GM12878 (cell line): ENCODE measurements around the gene ALX4. TPM values are rescaled to one million over a fixed set of nuclear protein-coding genes. Genes with fewer than 3 reads are reported as not detected.

ENCODE experiments used
- ATAC-seq: fragments of 200-7000 bp; cut with Tn5 transposase; 3 replicates; pipeline ENCODE4 v1.9.1; 2020; ENCODE audit warnings: mild to moderate bottlenecking, moderate library complexity
- BruUV-seq: library from RNA; stranded (reverse); fragments of 400-500 nt; replicated peaks from 2 replicates; lab custom pipeline; 2021; lab: Mats Ljungman, UMichigan
- CTCF ChIA-PET: fragments of 300-600 bp; sonication (Branson Sonifier 250); formaldehyde crosslinking; extraction: SDS; loops from one replicate; lab custom pipeline; 2021; ENCODE audit warnings: inconsistent platforms; lab: Yijun Ruan, JAX
- POLR2A ChIA-PET: fragments of 350-600 bp; formaldehyde crosslinking; extraction: SDS; loops from one replicate; lab custom pipeline; 2021; ENCODE audit warnings: inconsistent platforms; lab: Charles Lee
- RAD21 ChIA-PET: fragments of 300-600 bp; sonication (Branson Sonifier 250); formaldehyde crosslinking; loops from one replicate; lab custom pipeline; 2023; ENCODE audit warnings: antibody characterized with exemption; ENCODE audit not compliant: unreplicated experiment; lab: Charles Lee
- SMC1A ChIA-PET: fragments of 300-600 bp; sonication (Branson Sonifier 250); formaldehyde crosslinking; loops from one replicate; lab custom pipeline; 2023; ENCODE audit not compliant: unreplicated experiment, uncharacterized antibody; lab: Charles Lee
- DNase-seq: peaks from one replicate; pipeline ENCODE4 v3.0.0-alpha.2; 2011; ENCODE audit warnings: low read depth, low spot score
- FAIRE-seq: peaks from 3 replicates; lab custom pipeline; 2011; peaks lifted over from hg19 to GRCh38; lab: Jason Lieb, UNC
- H2AFZ ChIP-seq: 2 replicates; pipeline ENCODE4 v1.6.0; 2011; ENCODE audit warnings: low read depth, low read length, control low read depth; ENCODE audit not compliant: control insufficient read depth
- H3K27ac ChIP-seq: 2 replicates; pipeline ENCODE4 v1.5.1; 2011; ENCODE audit warnings: control low read depth; ENCODE audit not compliant: control insufficient read depth, insufficient read depth
- H3K27me3 ChIP-seq, 2 experiments: replicated peaks in 1 of 2; 2 replicates each; pipeline versions ENCODE4 v1.6.0 to v1.6.1; 2011; ENCODE audit warnings: low read length in 1 of 2; ENCODE audit not compliant: control insufficient read depth in 2 of 2, insufficient read depth in 2 of 2
- H3K36me3 ChIP-seq, 2 experiments: 2 replicates each; pipeline ENCODE4 v1.5.1; 2011; ENCODE audit warnings: low read length in 1 of 2; ENCODE audit not compliant: control insufficient read depth in 2 of 2, insufficient read depth in 2 of 2
- H3K4me1 ChIP-seq: 2 replicates; pipeline ENCODE4 v1.6.1; 2011; ENCODE audit warnings: mild to moderate bottlenecking, low read length, moderate library complexity, mixed read lengths; ENCODE audit not compliant: control insufficient read depth, insufficient read depth
- H3K4me2 ChIP-seq: 2 replicates; pipeline ENCODE4 v1.6.0; 2011; ENCODE audit warnings: control low read depth; ENCODE audit not compliant: control insufficient read depth, insufficient read depth
- H3K4me3 ChIP-seq: fragments of 200-600 bp; sonication (generic); 2 replicates; pipeline ENCODE4 v1.5.1; 2016
- H3K79me2 ChIP-seq: 2 replicates; pipeline ENCODE4 v1.6.0; 2011; ENCODE audit warnings: low read length; ENCODE audit not compliant: control insufficient read depth, insufficient read depth
- H3K9ac ChIP-seq: 2 replicates; pipeline ENCODE4 v1.8.0; 2011; ENCODE audit warnings: low read length, control low read depth, mixed read lengths; ENCODE audit not compliant: control insufficient read depth, insufficient read depth
- H3K9me3 ChIP-seq: replicated peaks from 3 replicates; pipeline ENCODE4 v1.5.1; 2011; ENCODE audit warnings: mild to moderate bottlenecking, low read length; ENCODE audit not compliant: control insufficient read depth, insufficient read depth
- H4K20me1 ChIP-seq: 2 replicates; pipeline ENCODE4 v1.6.0; 2011; ENCODE audit not compliant: control insufficient read depth, insufficient read depth
- CBFB ChIP-seq: IDR thresholded peaks from 2 replicates; pipeline ENCODE4 v1.6.1; 2016; ENCODE audit warnings: antibody characterized with exemption, low read depth
- CBX3 ChIP-seq: fragments of 200-600 bp; sonication (generic); IDR thresholded peaks from 2 replicates; pipeline ENCODE4 v1.6.1; 2016; ENCODE audit warnings: low read depth, borderline replicate concordance
- CREM ChIP-seq: IDR thresholded peaks from 2 replicates; pipeline ENCODE4 v1.6.1; 2014; ENCODE audit warnings: antibody characterized with exemption, low read depth
- DPF2 ChIP-seq: fragments of 450-650 bp; IDR thresholded peaks from 2 replicates; pipeline ENCODE4 v1.6.1; 2017; ENCODE audit warnings: mild to moderate bottlenecking
- HDAC6 ChIP-seq: fragments of 200-600 bp; sonication (generic); IDR thresholded peaks from one replicate; pipeline ENCODE4 v1.8.0; 2017; ENCODE audit warnings: antibody characterized with exemption; ENCODE audit not compliant: unreplicated experiment
- MTA3 ChIP-seq: IDR thresholded peaks from 2 replicates; pipeline ENCODE4 v1.6.1; 2012; ENCODE audit warnings: low read length, inconsistent platforms, borderline replicate concordance
- NFIC ChIP-seq: IDR thresholded peaks from 2 replicates; pipeline ENCODE4 v1.6.1; 2012; ENCODE audit warnings: low read depth, mild to moderate bottlenecking, inconsistent platforms, low read length, moderate library complexity
- NFXL1 ChIP-seq: fragments of 450-650 bp; IDR thresholded peaks from 2 replicates; pipeline ENCODE4 v1.6.1; 2017; ENCODE audit warnings: antibody characterized with exemption, mild to moderate bottlenecking, borderline replicate concordance
- PML ChIP-seq: IDR thresholded peaks from 2 replicates; pipeline ENCODE4 v1.6.1; 2012; ENCODE audit warnings: low read length, inconsistent platforms
- SIX5 ChIP-seq: IDR thresholded peaks from 2 replicates; pipeline ENCODE4 v1.6.1; 2011; ENCODE audit warnings: mild to moderate bottlenecking, low read depth, low read length, moderate library complexity; ENCODE audit not compliant: severe bottlenecking
- SMAD1 ChIP-seq: fragments of 450-650 bp; IDR thresholded peaks from 2 replicates; pipeline ENCODE4 v1.6.1; 2018; ENCODE audit warnings: mild to moderate bottlenecking, low read depth; ENCODE audit not compliant: partially characterized antibody
- SMARCA5 ChIP-seq: fragments of 450-650 bp; IDR thresholded peaks from 2 replicates; pipeline ENCODE4 v1.6.1; 2017; ENCODE audit warnings: mild to moderate bottlenecking
- SP1 ChIP-seq: IDR thresholded peaks from one replicate; pipeline ENCODE4 v1.6.1; 2011; ENCODE audit warnings: low read depth, low read length
- SPI1 ChIP-seq: IDR thresholded peaks from 2 replicates; pipeline ENCODE4 v1.6.1; 2011; ENCODE audit warnings: low read depth, mild to moderate bottlenecking, low read length, moderate library complexity, borderline replicate concordance; ENCODE audit not compliant: insufficient read depth
- TBL1XR1 ChIP-seq: IDR thresholded peaks from 2 replicates; pipeline ENCODE4 v1.6.1; 2012; ENCODE audit warnings: low read depth, low read length, improper control_type of control experiment
- WGBS: methylation state at CpG from one replicate; pipeline ENCODE4 v1.1.6; 2016; ENCODE audit warnings: low lambda C conversion rate; ENCODE audit not compliant: insufficient replicate concordance, insufficient coverage; ENCODE audit errors: missing lambda C conversion rate; 5-methylcytosine and 5-hydroxymethylcytosine counted together
- in situ Hi-C: fragments of 300-500 bp; cut with MboI; formaldehyde crosslinking; loops from 9 replicates; pipeline ENCODE4 v1.14.3; 2018; ENCODE audit warnings: mixed read lengths
- intact Hi-C: fragments of 100-400 bp; cut with micrococcal nuclease; formaldehyde crosslinking; loops from one replicate; pipeline ENCODE4 v1.14.2; 2022; ENCODE audit not compliant: unreplicated experiment
- polyA plus RNA-seq, 11 experiments: library from polyadenylated mRNA; depleted of rRNA in 4 of 11; unstranded in 6 of 11; stranded (reverse) in 5 of 11; fragments of >200 nt; fragmentation: Nextera tagmentation in 4 of 11; fragmentation: Illumina TruSeq in 1 of 11; extraction: Ambion mirVana in 4 of 11; extraction: Trizol in 1 of 11; gene quantifications; 1 replicate in 1 of 11; 2 replicates in 10 of 11; pipeline versions ENCODE4 v1.2.1 to v1.2.3, GENCODE V29; 2011 to 2016; ENCODE audit warnings: inconsistent platforms in 2 of 11, missing spikeins in 2 of 11, low read depth in 1 of 11
- total RNA-seq, 4 experiments: library from RNA; depleted of rRNA in 3 of 4; stranded (reverse); fragments of >200 nt in 3 of 4; fragmentation: Illumina TruSeq in 1 of 4; extraction: Trizol in 1 of 4; gene quantifications; 2 replicates each; pipeline versions ENCODE4 v1.2.1 to v1.2.3, GENCODE V29; 2013 to 2021
- TF ChIP-seq, protein P1 (sequence below): fragments of 450-650 bp; IDR thresholded peaks from 2 replicates; pipeline ENCODE4 v1.6.1; 2017; ENCODE audit warnings: borderline replicate concordance
- TF ChIP-seq, protein P2 (sequence below): fragments of 150-350 bp; IDR thresholded peaks from 2 replicates; pipeline ENCODE4 v1.6.1; 2014; ENCODE audit warnings: mild to moderate bottlenecking, low read depth, low read length

Gene ALX4
- total and polyA plus RNA-seq, 10 of the 15 experiments (the other 5 are each of a cell fraction or from before 2014, with no cell fraction given): not detected

DNA sequence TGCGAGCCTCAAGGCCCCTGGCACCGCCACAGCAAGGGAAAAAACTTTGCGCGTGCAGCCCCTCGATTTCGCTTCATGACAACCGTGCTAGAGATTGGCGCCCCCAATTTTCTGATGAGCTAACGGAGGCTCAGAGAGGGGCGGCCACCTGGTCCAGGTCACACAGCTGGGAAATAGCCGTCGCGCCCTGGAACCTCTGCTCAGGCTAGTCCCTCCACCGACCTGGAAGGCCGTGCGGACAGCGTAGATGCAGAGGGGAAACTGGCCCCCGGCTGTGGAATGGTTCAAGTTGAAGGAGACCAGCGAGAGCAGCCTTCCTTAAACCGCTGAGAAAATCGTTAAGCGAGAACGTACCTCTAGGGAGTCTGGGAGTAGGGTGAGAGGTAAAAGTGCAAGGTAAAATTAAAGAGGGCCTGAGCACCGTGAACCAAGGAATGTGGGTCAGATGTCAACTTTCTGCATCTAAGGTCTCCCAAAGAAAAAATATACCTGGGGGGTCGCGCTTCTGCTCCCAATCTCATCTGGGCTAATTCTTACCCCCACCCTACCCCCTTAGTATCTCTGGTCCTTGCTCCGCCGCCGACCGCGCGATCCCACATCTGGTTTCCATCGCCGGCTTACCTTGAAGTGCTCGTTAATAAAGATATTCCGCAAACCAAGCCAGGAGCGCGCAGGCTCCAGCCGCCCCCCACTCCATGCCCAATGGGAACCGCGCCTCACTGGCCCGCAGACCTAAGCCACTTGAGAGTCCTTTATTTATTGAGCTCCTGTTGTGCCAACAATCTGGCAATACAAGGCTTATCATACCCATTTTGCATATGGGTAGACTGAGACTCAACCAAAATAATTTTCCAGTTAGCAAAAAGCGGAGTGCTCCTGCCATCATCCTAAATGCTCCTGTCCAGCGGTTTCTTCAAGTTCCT lies 1.7 kb upstream of the ALX4 start:
- BruUV-seq: no TSS peak

More for the DNA sequence above, 1.7 kb upstream of the ALX4 start:
- H3K9me3 ChIP-seq: no peaks in the 10 kb centered on the region
- in situ Hi-C loops (no loop called here), intact Hi-C loops (no loop called here)
- POLR2A ChIA-PET: no interaction called here
- ATAC-seq: no peak
- H3K79me2 ChIP-seq: no peaks in the 10 kb centered on the region
- H4K20me1 ChIP-seq: no peaks in the 10 kb centered on the region; the same call in 1 of the 2 replicates
- SMC1A ChIA-PET: no interaction called here
- 59% methylated on average over 43 of the region's 44 CpGs for WGBS
- TF ChIP-seq MTA3: no peak
- no peak for TF ChIP-seq CBFB
- no peak for TF ChIP-seq NFXL1
- no peak for TF ChIP-seq SPI1
- TF ChIP-seq, protein P1, sequence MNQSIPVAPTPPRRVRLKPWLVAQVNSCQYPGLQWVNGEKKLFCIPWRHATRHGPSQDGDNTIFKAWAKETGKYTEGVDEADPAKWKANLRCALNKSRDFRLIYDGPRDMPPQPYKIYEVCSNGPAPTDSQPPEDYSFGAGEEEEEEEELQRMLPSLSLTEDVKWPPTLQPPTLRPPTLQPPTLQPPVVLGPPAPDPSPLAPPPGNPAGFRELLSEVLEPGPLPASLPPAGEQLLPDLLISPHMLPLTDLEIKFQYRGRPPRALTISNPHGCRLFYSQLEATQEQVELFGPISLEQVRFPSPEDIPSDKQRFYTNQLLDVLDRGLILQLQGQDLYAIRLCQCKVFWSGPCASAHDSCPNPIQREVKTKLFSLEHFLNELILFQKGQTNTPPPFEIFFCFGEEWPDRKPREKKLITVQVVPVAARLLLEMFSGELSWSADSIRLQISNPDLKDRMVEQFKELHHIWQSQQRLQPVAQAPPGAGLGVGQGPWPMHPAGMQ: no peak
- no peak for TF ChIP-seq SMAD1
- no peak for TF ChIP-seq DPF2
- no peak for TF ChIP-seq SIX5
- no peak for TF ChIP-seq CREM
- TF ChIP-seq, protein P2, sequence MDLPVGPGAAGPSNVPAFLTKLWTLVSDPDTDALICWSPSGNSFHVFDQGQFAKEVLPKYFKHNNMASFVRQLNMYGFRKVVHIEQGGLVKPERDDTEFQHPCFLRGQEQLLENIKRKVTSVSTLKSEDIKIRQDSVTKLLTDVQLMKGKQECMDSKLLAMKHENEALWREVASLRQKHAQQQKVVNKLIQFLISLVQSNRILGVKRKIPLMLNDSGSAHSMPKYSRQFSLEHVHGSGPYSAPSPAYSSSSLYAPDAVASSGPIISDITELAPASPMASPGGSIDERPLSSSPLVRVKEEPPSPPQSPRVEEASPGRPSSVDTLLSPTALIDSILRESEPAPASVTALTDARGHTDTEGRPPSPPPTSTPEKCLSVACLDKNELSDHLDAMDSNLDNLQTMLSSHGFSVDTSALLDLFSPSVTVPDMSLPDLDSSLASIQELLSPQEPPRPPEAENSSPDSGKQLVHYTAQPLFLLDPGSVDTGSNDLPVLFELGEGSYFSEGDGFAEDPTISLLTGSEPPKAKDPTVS: no peak
- TF ChIP-seq TBL1XR1: no peak
- TF ChIP-seq NFIC: no peak
- no peak for TF ChIP-seq SMARCA5
- no peak for TF ChIP-seq HDAC6
- TF ChIP-seq PML: no peak
- TF ChIP-seq CBX3: no peak
- TF ChIP-seq SP1: no peak
- H3K36me3 ChIP-seq: no peaks in the 10 kb centered on the region
- no peaks in the 10 kb centered on the region for H3K4me1 ChIP-seq
- no peak for FAIRE-seq
- no peak overlapping the region for H3K9ac ChIP-seq
- CTCF ChIA-PET: no interaction called here
- no peak overlapping the region for H3K27ac ChIP-seq
- H3K4me2 ChIP-seq: no peak overlapping the region
- H3K4me3 ChIP-seq: no peak overlapping the region
- DNase-seq: no peak
- H2AFZ ChIP-seq: no peak overlapping the region
- RAD21 ChIA-PET: no interaction called here
- peaks cover 20 to 33% of the 10 kb centered on the region in 2 experiments for H3K27me3 ChIP-seq
